ENCODE data around the gene ATG101. TPM values are rescaled to one million over a fixed set of nuclear protein-coding genes. Genes with fewer than 3 reads are reported as not detected.

Gene ATG101
- total RNA-seq, 1 donor: 64.4 TPM

GRCh38 chr12:52033446-52034140 is 36.2 kb upstream of the ATG101 start:
- Histone ChIP-seq H3K79me2 (ENCODE audit: insufficient read depth, low read length) (peaks cover 2% of the 10 kb centered on the region), H3K4me3 (ENCODE audit: insufficient read depth, low read length) (peak overlapping the region; percentile 63), H3K27me3 (ENCODE audit: insufficient read depth, low read length) (no peaks in the 10 kb centered on the region), H3K27ac (ENCODE audit: low read depth, low read length) (peak overlapping the region; percentile 93), H3K36me3 (ENCODE audit: insufficient read depth, low read length) (no peaks in the 10 kb centered on the region), H3K9me3 (ENCODE audit: low read depth, low read length) (no peaks in the 10 kb centered on the region), H3K4me1 (ENCODE audit: insufficient read depth, low read length) (peaks cover 27% of the 10 kb centered on the region), H2AFZ (ENCODE audit: low read length) (no peak overlapping the region), H4K20me1 (ENCODE audit: insufficient read depth, low read length) (no peaks in the 10 kb centered on the region), H3K4me2 (ENCODE audit: insufficient read depth, low read length) (peak overlapping the region; percentile 71)
- DNase-seq (ENCODE audit: insufficient read length, low spot score, missing footprints): no peak
- TF ChIP-seq CTCF (IDR thresholded peaks at IDR 0.05; ENCODE audit: extremely low read depth, low read depth, low read length): no peak

GRCh38 chr12:52035190-52035589 is 34.6 kb upstream of the ATG101 start:
- Histone ChIP-seq H3K4me2 (ENCODE audit: insufficient read depth, low read length) (no peak overlapping the region), H3K4me1 (ENCODE audit: insufficient read depth, low read length) (peaks cover 28% of the 10 kb centered on the region), H2AFZ (ENCODE audit: low read length) (no peak overlapping the region), H4K20me1 (ENCODE audit: insufficient read depth, low read length) (no peaks in the 10 kb centered on the region), H3K27ac (ENCODE audit: low read depth, low read length) (no peak overlapping the region), H3K9me3 (ENCODE audit: low read depth, low read length) (no peaks in the 10 kb centered on the region), H3K79me2 (ENCODE audit: insufficient read depth, low read length) (peaks cover 2% of the 10 kb centered on the region), H3K36me3 (ENCODE audit: insufficient read depth, low read length) (no peaks in the 10 kb centered on the region), H3K4me3 (ENCODE audit: insufficient read depth, low read length) (no peak overlapping the region), H3K27me3 (ENCODE audit: insufficient read depth, low read length) (no peaks in the 10 kb centered on the region)
- no peak for TF ChIP-seq CTCF (IDR thresholded peaks at IDR 0.05; ENCODE audit: extremely low read depth, low read depth, low read length)
- DNase-seq (ENCODE audit: insufficient read length, low spot score, missing footprints): no peak

- H3K27ac ChIP-seq (ENCODE audit: low read depth, low read length): peak overlapping the region; percentile 69
Measured at GRCh38 chr12:52035926-52036325, 33.9 kb upstream of the ATG101 start.

More at GRCh38 chr12:52035926-52036325, 33.9 kb upstream of the ATG101 start:
- TF ChIP-seq CTCF (IDR thresholded peaks at IDR 0.05; ENCODE audit: extremely low read depth, low read depth, low read length): no peak
- peaks cover 28% of the 10 kb centered on the region for H3K4me1 ChIP-seq (ENCODE audit: insufficient read depth, low read length)
- H4K20me1 ChIP-seq (ENCODE audit: insufficient read depth, low read length): no peaks in the 10 kb centered on the region
- no peaks in the 10 kb centered on the region for H3K9me3 ChIP-seq (ENCODE audit: low read depth, low read length)
- no peak overlapping the region for H3K4me2 ChIP-seq (ENCODE audit: insufficient read depth, low read length)
- H3K36me3 ChIP-seq (ENCODE audit: insufficient read depth, low read length): no peaks in the 10 kb centered on the region
- no peak overlapping the region for H2AFZ ChIP-seq (ENCODE audit: low read length)
- no peak for DNase-seq (ENCODE audit: insufficient read length, low spot score, missing footprints)
- no peaks in the 10 kb centered on the region for H3K27me3 ChIP-seq (ENCODE audit: insufficient read depth, low read length)
- peaks cover 6% of the 10 kb centered on the region for H3K79me2 ChIP-seq (ENCODE audit: insufficient read depth, low read length)
- H3K4me3 ChIP-seq (ENCODE audit: insufficient read depth, low read length): no peak overlapping the region
